GM10266 (cell line): Measurements from ENCODE around the gene FAM83B.

Experiments
- DNase-seq: peaks from one replicate; pipeline ENCODE4 v3.0.0; 2012; ENCODE audit errors: extremely low spot score
- TF ChIP-seq, protein P1 (sequence below): IDR thresholded peaks from 2 replicates; pipeline ENCODE4 v1.5.1; 2012; ENCODE audit warnings: mild to moderate bottlenecking, low read depth; ENCODE audit not compliant: control insufficient read depth, insufficient read depth; ENCODE audit errors: missing control alignments

Gene FAM83B

GRCh38 chr6:54864272-54864671, 17.7 kb downstream of the FAM83B start:
- DNase-seq, result no peak
- TF ChIP-seq, protein P1, sequence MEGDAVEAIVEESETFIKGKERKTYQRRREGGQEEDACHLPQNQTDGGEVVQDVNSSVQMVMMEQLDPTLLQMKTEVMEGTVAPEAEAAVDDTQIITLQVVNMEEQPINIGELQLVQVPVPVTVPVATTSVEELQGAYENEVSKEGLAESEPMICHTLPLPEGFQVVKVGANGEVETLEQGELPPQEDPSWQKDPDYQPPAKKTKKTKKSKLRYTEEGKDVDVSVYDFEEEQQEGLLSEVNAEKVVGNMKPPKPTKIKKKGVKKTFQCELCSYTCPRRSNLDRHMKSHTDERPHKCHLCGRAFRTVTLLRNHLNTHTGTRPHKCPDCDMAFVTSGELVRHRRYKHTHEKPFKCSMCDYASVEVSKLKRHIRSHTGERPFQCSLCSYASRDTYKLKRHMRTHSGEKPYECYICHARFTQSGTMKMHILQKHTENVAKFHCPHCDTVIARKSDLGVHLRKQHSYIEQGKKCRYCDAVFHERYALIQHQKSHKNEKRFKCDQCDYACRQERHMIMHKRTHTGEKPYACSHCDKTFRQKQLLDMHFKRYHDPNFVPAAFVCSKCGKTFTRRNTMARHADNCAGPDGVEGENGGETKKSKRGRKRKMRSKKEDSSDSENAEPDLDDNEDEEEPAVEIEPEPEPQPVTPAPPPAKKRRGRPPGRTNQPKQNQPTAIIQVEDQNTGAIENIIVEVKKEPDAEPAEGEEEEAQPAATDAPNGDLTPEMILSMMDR, result no peak

DNA sequence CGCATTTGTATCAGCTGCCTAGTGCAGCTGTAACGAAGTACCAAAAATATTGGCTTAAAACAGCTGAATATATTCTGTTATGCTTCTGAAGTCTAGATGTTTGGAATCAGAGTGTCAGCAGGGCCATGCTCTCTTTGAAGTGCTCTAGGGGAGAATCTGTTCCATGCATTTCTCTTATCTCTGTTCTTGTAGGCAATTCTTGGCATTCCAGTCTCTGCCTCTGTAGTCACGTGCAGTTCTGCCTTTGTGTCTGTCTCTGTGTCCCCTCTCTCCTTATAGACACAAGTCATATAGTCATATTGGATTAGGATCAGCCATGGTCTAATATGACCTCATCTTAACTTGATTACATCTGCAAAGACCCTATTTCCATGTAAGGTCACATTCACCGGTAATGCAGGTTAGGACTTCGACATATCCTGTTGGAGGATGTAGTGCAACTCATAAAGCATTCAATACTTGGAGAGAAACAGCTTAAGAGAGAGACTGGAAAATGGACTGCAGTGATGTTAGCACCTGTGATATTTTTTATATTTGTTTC, 18.6 kb downstream of the FAM83B start:
- no peak for DNase-seq
- TF ChIP-seq, protein P1, result no peak

DNA sequence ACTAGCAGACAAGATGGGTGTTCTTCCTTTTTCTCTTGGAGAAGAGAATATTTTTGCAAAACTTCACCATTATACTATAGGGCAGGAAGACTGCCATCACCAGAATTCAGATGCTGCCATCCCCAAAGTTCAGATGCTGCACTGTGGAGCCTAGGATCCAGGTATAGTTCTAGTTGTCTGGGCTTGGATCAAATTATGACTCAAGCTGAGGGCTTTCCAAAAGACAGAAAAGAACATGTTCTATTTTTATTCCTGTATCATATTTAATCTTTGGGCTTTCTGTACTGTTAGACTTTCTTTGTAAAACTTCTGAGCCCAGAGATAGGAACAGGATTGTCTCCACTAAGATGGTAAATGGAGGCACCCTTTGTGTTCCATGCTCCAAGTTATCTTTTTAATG, 22.0 kb downstream of the FAM83B start:
- TF ChIP-seq, protein P1, result no peak
- no peak for DNase-seq

- DNase-seq, result no peak
- TF ChIP-seq, protein P1, result no peak
Measured at GRCh38 chr6:54873599-54873998, 27.0 kb downstream of the FAM83B start.

- TF ChIP-seq, protein P1, result no peak
- no peak for DNase-seq
Measured at GRCh38 chr6:54874349-54875048, 27.9 kb downstream of the FAM83B start.

- no peak for DNase-seq
- TF ChIP-seq, protein P1, result no peak
Measured at GRCh38 chr6:54875539-54875938, 29.0 kb downstream of the FAM83B start.

GRCh38 chr6:54876365-54876764, 29.8 kb downstream of the FAM83B start:
- DNase-seq, result no peak
- TF ChIP-seq, protein P1, result no peak
